IMR-90 (cell line): ENCODE data around the gene OPTN. TPM values are rescaled to one million over a fixed set of nuclear protein-coding genes. Genes with fewer than 3 reads are reported as not detected.

Source experiments
- ATAC-seq: fragments of 200-7000 bp; cut with Tn5 transposase; 2 replicates; pipeline ENCODE4 v1.9.1; 2020; ENCODE audit warnings: low read depth, mild to moderate bottlenecking, moderate library complexity
- BruUV-seq: library from RNA; stranded (reverse); fragments of 400-500 nt; replicated peaks from 2 replicates; lab custom pipeline; 2021; lab: Mats Ljungman, UMichigan
- CTCF ChIA-PET: fragments of 300-600 bp; formaldehyde crosslinking; extraction: SDS; loops from one replicate; lab custom pipeline; 2021; ENCODE audit warnings: antibody characterized with exemption; lab: Yijun Ruan, JAX
- POLR2A ChIA-PET: fragments of 300-600 bp; sonication (Branson Sonifier 250); formaldehyde crosslinking; loops from one replicate; lab custom pipeline; 2022; ENCODE audit warnings: antibody characterized with exemption; ENCODE audit not compliant: unreplicated experiment; lab: Charles Lee
- DNase-seq: peaks from one replicate; pipeline ENCODE4 v3.0.0; 2013
- H2AFZ ChIP-seq: replicated peaks from 2 replicates; pipeline ENCODE3; 2013; ENCODE audit warnings: low read length, mild to moderate bottlenecking; ENCODE audit not compliant: poor library complexity
- H2AK5ac ChIP-seq: 2 replicates; pipeline ENCODE4 v1.6.1; 2013; ENCODE audit warnings: low read depth, low read length, inconsistent platforms
- H2AK9ac ChIP-seq: replicated peaks from 2 replicates; pipeline ENCODE3; 2013; ENCODE audit warnings: mild to moderate bottlenecking, low read depth, low read length, moderate library complexity; ENCODE audit not compliant: poor library complexity
- H2BK120ac ChIP-seq: 2 replicates; pipeline ENCODE4 v1.6.1; 2013; ENCODE audit warnings: low read depth, low read length, inconsistent platforms
- H2BK15ac ChIP-seq: 3 replicates; pipeline ENCODE4 v1.6.1; 2013; ENCODE audit warnings: low read depth, low read length, inconsistent platforms
- H2BK20ac ChIP-seq: 2 replicates; pipeline ENCODE4 v1.6.1; 2013; ENCODE audit warnings: low read depth, mild to moderate bottlenecking, inconsistent platforms, low read length, moderate library complexity
- H2BK5ac ChIP-seq: 2 replicates; pipeline ENCODE4 v1.6.1; 2013; ENCODE audit warnings: mild to moderate bottlenecking, low read depth, low read length, inconsistent platforms; ENCODE audit not compliant: poor library complexity, severe bottlenecking
- H3K14ac ChIP-seq: replicated peaks from 2 replicates; pipeline ENCODE4 v1.6.1; 2013; ENCODE audit warnings: low read depth, low read length, inconsistent platforms
- H3K18ac ChIP-seq: 2 replicates; pipeline ENCODE4 v1.6.1; 2013; ENCODE audit warnings: low read depth, low read length, control low read depth
- H3K23ac ChIP-seq: 2 replicates; pipeline ENCODE4 v1.6.1; 2013; ENCODE audit warnings: low read depth, low read length, inconsistent platforms
- H3K27ac ChIP-seq: 2 replicates; pipeline ENCODE4 v1.5.1; 2013; ENCODE audit warnings: mild to moderate bottlenecking, control low read depth, low read length; ENCODE audit not compliant: insufficient read depth
- H3K27me3 ChIP-seq: 2 replicates; pipeline ENCODE4 v1.6.1; 2013; ENCODE audit warnings: low read length; ENCODE audit not compliant: control insufficient read depth, insufficient read depth
- H3K36me3 ChIP-seq: 2 replicates; pipeline ENCODE4 v1.6.1; 2013; ENCODE audit warnings: low read length, mixed read lengths; ENCODE audit not compliant: control insufficient read depth, insufficient read depth
- H3K4ac ChIP-seq: 2 replicates; pipeline ENCODE4 v1.6.1; 2013; ENCODE audit warnings: low read depth, low read length, inconsistent platforms
- H3K4me1 ChIP-seq: 2 replicates; pipeline ENCODE4 v1.6.1; 2013; ENCODE audit warnings: low read length, mixed read lengths; ENCODE audit not compliant: control insufficient read depth, insufficient read depth
- H3K4me2 ChIP-seq: 2 replicates; pipeline ENCODE4 v1.6.1; 2013; ENCODE audit warnings: low read depth, mild to moderate bottlenecking, control low read depth, low read length, moderate library complexity
- H3K4me3 ChIP-seq: 2 replicates; pipeline ENCODE4 v1.5.1; 2013; ENCODE audit warnings: low read depth, mild to moderate bottlenecking, control low read depth, low read length, moderate library complexity; ENCODE audit not compliant: insufficient read depth
- H3K56ac ChIP-seq: 2 replicates; pipeline ENCODE4 v1.6.1; 2013; ENCODE audit warnings: low read length, inconsistent platforms; ENCODE audit not compliant: insufficient read depth; ENCODE audit errors: extremely low read depth
- H3K79me1 ChIP-seq, 2 experiments: 2 replicates each; pipeline ENCODE4 v1.6.1; 2013; ENCODE audit warnings: low read length in 2 of 2, inconsistent platforms in 1 of 2, low read depth in 1 of 2
- H3K9ac ChIP-seq: 2 replicates; pipeline ENCODE4 v1.6.1; 2013; ENCODE audit warnings: low read depth, low read length, control low read depth
- H3K9me1 ChIP-seq: 2 replicates; pipeline ENCODE4 v1.6.1; 2013; ENCODE audit warnings: low read length, inconsistent platforms; ENCODE audit not compliant: insufficient read depth
- H3K9me3 ChIP-seq: 2 replicates; pipeline ENCODE4 v1.6.1; 2013; ENCODE audit warnings: low read length; ENCODE audit not compliant: control insufficient read depth, insufficient read depth
- H4K20me1 ChIP-seq: 2 replicates; pipeline ENCODE4 v1.6.1; 2013; ENCODE audit warnings: low read length, inconsistent platforms; ENCODE audit not compliant: insufficient read depth
- H4K5ac ChIP-seq: 2 replicates; pipeline ENCODE4 v1.6.1; 2013; ENCODE audit warnings: mild to moderate bottlenecking, low read depth, low read length, control low read depth
- H4K8ac ChIP-seq, 2 experiments: 2 replicates each; pipeline ENCODE4 v1.6.1; 2013; ENCODE audit warnings: low read depth in 2 of 2, low read length in 2 of 2, control low read depth in 1 of 2, inconsistent platforms in 1 of 2
- H4K91ac ChIP-seq: 2 replicates; pipeline ENCODE4 v1.6.1; 2013; ENCODE audit warnings: low read depth, low read length, inconsistent platforms; ENCODE audit not compliant: insufficient read depth
- BHLHE40 ChIP-seq: fragments of 150-350 bp; IDR thresholded peaks from 2 replicates; pipeline ENCODE4 v1.6.1; 2016; ENCODE audit warnings: mild to moderate bottlenecking, low read depth, low read length
- CEBPB ChIP-seq: IDR thresholded peaks from 2 replicates; pipeline ENCODE4 v1.6.1; 2012; ENCODE audit warnings: low read depth, low read length, improper control_type of control experiment
- CHD1 ChIP-seq: IDR thresholded peaks from 2 replicates; pipeline ENCODE4 v1.6.1; 2012; ENCODE audit warnings: low read depth, low read length, improper control_type of control experiment
- ELK1 ChIP-seq: fragments of 150-350 bp; IDR thresholded peaks from 2 replicates; pipeline ENCODE4 v1.6.1; 2016; ENCODE audit warnings: low read depth, mild to moderate bottlenecking, low read length, moderate library complexity, borderline replicate concordance
- FOS ChIP-seq: fragments of 150-350 bp; IDR thresholded peaks from 2 replicates; pipeline ENCODE4 v1.6.1; 2016; ENCODE audit warnings: low read depth, low read length
- MAFK ChIP-seq: IDR thresholded peaks from 2 replicates; pipeline ENCODE4 v1.6.1; 2012; ENCODE audit warnings: low read depth, low read length, improper control_type of control experiment
- MAZ ChIP-seq: IDR thresholded peaks from 2 replicates; pipeline ENCODE4 v1.6.1; 2012; ENCODE audit warnings: low read depth, mild to moderate bottlenecking, low read length, improper control_type of control experiment, moderate library complexity, borderline replicate concordance
- MXI1 ChIP-seq: IDR thresholded peaks from 2 replicates; pipeline ENCODE4 v1.6.1; 2012; ENCODE audit warnings: low read depth, mild to moderate bottlenecking, low read length, moderate library complexity, borderline replicate concordance
- NFE2L2 ChIP-seq: fragments of 150-350 bp; IDR thresholded peaks from 2 replicates; pipeline ENCODE4 v1.6.1; 2016; ENCODE audit warnings: low read depth, mild to moderate bottlenecking, low read length
- POLR2A ChIP-seq: IDR thresholded peaks from 2 replicates; pipeline ENCODE4 v1.6.1; 2012; ENCODE audit warnings: mild to moderate bottlenecking, low read depth, low read length
- RAD21 ChIP-seq: IDR thresholded peaks from 2 replicates; pipeline ENCODE4 v1.6.1; 2012; ENCODE audit warnings: low read length, improper control_type of control experiment
- RCOR1 ChIP-seq: IDR thresholded peaks from 2 replicates; pipeline ENCODE4 v1.6.1; 2012; ENCODE audit warnings: mild to moderate bottlenecking, low read length, improper control_type of control experiment; ENCODE audit not compliant: insufficient replicate concordance
- RFX5 ChIP-seq: IDR thresholded peaks from 2 replicates; pipeline ENCODE4 v1.8.0; 2012; ENCODE audit warnings: low read depth, mild to moderate bottlenecking, low read length, moderate library complexity
- SMC3 ChIP-seq: fragments of 150-350 bp; IDR thresholded peaks from 2 replicates; pipeline ENCODE4 v1.6.1; 2016; ENCODE audit warnings: low read depth, mild to moderate bottlenecking, antibody characterized with exemption, low read length, moderate library complexity
- USF2 ChIP-seq: fragments of 150-350 bp; IDR thresholded peaks from 2 replicates; pipeline ENCODE4 v1.6.1; 2017; ENCODE audit warnings: mild to moderate bottlenecking, antibody characterized with exemption, low read length, low read depth
- WGBS, 2 experiments: methylation state at CpG; one replicate each; pipeline versions ENCODE4 v1.1.5 to v1.1.7; 2013; ENCODE audit warnings: missing lambda C conversion rate in 2 of 2; ENCODE audit not compliant: insufficient read length in 1 of 2; ENCODE audit errors: extremely low coverage in 2 of 2; 5-methylcytosine and 5-hydroxymethylcytosine counted together
- dilution Hi-C: fragments of 300-500 bp; cut with HindIII; formaldehyde crosslinking; loops from one replicate; pipeline ENCODE4 v1.14.3; 2018; ENCODE audit warnings: low sequenced_read_pairs; ENCODE audit not compliant: unreplicated experiment
- in situ Hi-C: fragments of 300-500 bp; cut with MboI; formaldehyde crosslinking; loops from 3 replicates; pipeline ENCODE4 v1.14.3; 2019; ENCODE audit warnings: low sequenced_read_pairs, inconsistent platforms, mixed read lengths
- intact Hi-C: fragments of 100-400 bp; cut with micrococcal nuclease; formaldehyde crosslinking; loops from 2 replicates; pipeline ENCODE4 v1.10.0; 2022
- polyA plus RNA-seq, 3 experiments: library from polyadenylated mRNA; depleted of rRNA; stranded (reverse); fragments of >200 nt; gene quantifications; 2 replicates each; pipeline ENCODE4 v1.2.3, GENCODE V29; 2012; ENCODE audit warnings: low replicate concordance in 1 of 3
- total RNA-seq: library from RNA; depleted of rRNA; stranded (reverse); fragments of >200 nt; gene quantifications from 2 replicates; pipeline ENCODE4 v1.2.3, GENCODE V29; 2012
- TF ChIP-seq, protein P1 (sequence below): conservative IDR thresholded peaks from 2 replicates; pipeline ENCODE4 v1.5.1; 2012; ENCODE audit warnings: mild to moderate bottlenecking, low read depth, low read length, improper control_type of control experiment

The OPTN gene
- total and polyA plus RNA-seq, 2 of the 4 experiments (the other 2 are of a cell fraction), result 34.8 to 41.4 TPM

- WGBS, 2 experiments, result no CpG with 5 or more reads among the region's 3 CpGs
- no peak overlapping the region for H2BK15ac ChIP-seq
- no peaks in the 10 kb centered on the region for H3K4me1 ChIP-seq
- H3K27me3 ChIP-seq, result no peaks in the 10 kb centered on the region
- H2AK9ac ChIP-seq, result no peak overlapping the region
- no peak overlapping the region for H3K14ac ChIP-seq
- H2AK5ac ChIP-seq, result no peak overlapping the region
- DNase-seq (no peak), ATAC-seq (no peak)
- no peaks in the 10 kb centered on the region for H3K9me3 ChIP-seq
- H3K4me2 ChIP-seq, result no peak overlapping the region
- CTCF ChIA-PET, result no interaction called here
- H3K18ac ChIP-seq, result no peak overlapping the region
- no peaks in the 10 kb centered on the region for H4K20me1 ChIP-seq
- no peak overlapping the region for H3K9ac ChIP-seq
- H2BK120ac ChIP-seq, result no peak overlapping the region
- BruUV-seq, result no TSS peak
- POLR2A ChIA-PET, result no interaction called here
- no peak overlapping the region for H4K8ac ChIP-seq
- no peak overlapping the region for H3K56ac ChIP-seq
- dilution Hi-C loops, result no loop called here
- no peak overlapping the region for H2BK5ac ChIP-seq
- no peaks in the 10 kb centered on the region for H3K9me1 ChIP-seq
- intact Hi-C loops, result no loop called here
- H3K79me1 ChIP-seq, result no peaks in the 10 kb centered on the region
- no peak overlapping the region for H2AFZ ChIP-seq
- H3K4ac ChIP-seq, result no peak overlapping the region
- H3K27ac ChIP-seq, result no peak overlapping the region
- no peak overlapping the region for H2BK20ac ChIP-seq
- no peak for TF ChIP-seq ELK1
- TF ChIP-seq FOS, result no peak
- no peak for TF ChIP-seq CEBPB
- no peak for TF ChIP-seq USF2
- TF ChIP-seq MAZ, result no peak
- TF ChIP-seq MAFK, result no peak
- no peak for TF ChIP-seq RCOR1
- TF ChIP-seq BHLHE40, result no peak
- no peak for TF ChIP-seq RFX5
- no peak for TF ChIP-seq MXI1
- TF ChIP-seq NFE2L2, result no peak
- TF ChIP-seq SMC3, result no peak
- TF ChIP-seq, protein P1, sequence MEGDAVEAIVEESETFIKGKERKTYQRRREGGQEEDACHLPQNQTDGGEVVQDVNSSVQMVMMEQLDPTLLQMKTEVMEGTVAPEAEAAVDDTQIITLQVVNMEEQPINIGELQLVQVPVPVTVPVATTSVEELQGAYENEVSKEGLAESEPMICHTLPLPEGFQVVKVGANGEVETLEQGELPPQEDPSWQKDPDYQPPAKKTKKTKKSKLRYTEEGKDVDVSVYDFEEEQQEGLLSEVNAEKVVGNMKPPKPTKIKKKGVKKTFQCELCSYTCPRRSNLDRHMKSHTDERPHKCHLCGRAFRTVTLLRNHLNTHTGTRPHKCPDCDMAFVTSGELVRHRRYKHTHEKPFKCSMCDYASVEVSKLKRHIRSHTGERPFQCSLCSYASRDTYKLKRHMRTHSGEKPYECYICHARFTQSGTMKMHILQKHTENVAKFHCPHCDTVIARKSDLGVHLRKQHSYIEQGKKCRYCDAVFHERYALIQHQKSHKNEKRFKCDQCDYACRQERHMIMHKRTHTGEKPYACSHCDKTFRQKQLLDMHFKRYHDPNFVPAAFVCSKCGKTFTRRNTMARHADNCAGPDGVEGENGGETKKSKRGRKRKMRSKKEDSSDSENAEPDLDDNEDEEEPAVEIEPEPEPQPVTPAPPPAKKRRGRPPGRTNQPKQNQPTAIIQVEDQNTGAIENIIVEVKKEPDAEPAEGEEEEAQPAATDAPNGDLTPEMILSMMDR, result no peak
- no peak for TF ChIP-seq CHD1
- no peak for TF ChIP-seq RAD21
- TF ChIP-seq POLR2A, result no peak
- in situ Hi-C loops, result no loop called here
- no peak overlapping the region for H4K91ac ChIP-seq
- H3K36me3 ChIP-seq, result no peaks in the 10 kb centered on the region
- H3K4me3 ChIP-seq, result no peak overlapping the region
- no peak overlapping the region for H4K5ac ChIP-seq
- no peak overlapping the region for H3K23ac ChIP-seq
Observed at GRCh38 chr10:13152296-13152695, 52.3 kb downstream of the OPTN start.
